ENCODE data around the gene SLC13A2. TPM values are rescaled to one million over a fixed set of nuclear protein-coding genes. Genes with fewer than 3 reads are reported as not detected.

The SLC13A2 gene
- total RNA-seq, 4 donors from 2014 or later: not detected

DNA sequence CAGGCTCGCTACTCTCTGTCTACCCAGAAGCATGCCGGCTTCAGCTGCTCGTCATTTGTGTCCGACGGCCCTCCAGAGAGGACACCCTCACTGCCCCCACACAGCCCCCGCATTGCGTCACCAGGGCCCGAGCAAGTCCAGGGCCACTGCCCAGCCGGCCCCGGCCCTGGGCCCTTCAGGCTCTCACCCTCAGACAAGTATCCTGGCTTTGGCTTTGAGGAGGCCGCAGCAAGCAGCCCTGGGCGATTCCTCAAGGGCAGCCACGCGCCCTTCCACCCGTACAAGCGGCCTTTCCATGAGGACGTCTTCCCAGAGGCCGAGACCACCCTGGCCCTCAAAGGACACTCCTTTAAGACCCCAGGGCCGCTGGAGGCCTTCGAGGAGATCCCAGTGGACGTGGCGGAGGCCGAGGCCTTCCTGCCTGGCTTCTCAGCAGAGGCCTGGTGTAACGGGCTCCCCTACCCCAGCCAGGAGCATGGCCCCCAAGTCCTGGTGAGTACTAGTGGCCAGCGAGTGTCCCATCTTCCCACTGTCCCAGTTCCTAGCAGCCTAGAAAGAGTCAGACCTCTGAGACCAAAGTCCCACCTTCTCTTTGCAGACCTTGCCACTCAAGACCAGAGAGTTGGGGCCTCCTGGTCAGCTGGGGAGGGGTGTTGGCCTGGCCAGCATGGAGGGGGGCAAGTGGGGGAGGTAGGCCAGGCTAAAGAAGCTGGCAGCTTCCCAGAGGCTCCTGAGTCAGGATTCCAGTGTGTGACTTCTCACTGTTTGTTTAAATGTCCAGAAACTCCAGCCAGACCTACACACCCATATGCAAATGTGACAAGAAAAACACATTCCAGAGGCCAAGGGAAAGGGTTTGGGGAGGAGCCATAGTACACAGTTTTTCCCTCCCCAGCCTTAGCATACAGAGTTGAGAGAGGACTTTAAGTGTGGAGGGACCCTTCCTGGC is 51.3 kb downstream of the SLC13A2 start:
- H3K4me1 ChIP-seq: no peaks in the 10 kb centered on the region

DNA sequence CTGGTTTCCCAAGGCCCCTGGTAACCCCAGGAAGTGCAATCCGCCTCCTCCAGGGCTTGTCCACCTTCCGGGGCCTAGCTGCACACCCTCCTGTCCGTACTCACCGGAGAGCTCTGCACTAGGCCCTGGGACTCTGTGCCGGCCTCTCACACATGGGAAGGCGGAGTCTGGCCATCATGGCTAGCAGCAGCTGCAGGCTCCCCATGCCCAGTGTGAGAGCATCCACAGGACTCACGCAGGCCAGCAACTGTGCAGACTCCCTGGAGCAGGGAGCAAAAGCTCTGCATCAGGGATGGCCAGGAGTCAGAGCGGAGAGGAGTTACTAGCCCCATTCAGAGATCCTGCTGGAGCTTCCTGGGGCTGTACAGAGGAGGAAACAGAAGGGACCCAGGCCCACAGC is 52.9 kb downstream of the SLC13A2 start:
- Histone ChIP-seq H3K27me3 (no peaks in the 10 kb centered on the region), H3K36me3 (no peaks in the 10 kb centered on the region), H3K9me3 (no peaks in the 10 kb centered on the region), H3K27ac (no peak overlapping the region), H3K4me3 (no peak overlapping the region), H3K4me1 (no peaks in the 10 kb centered on the region)
- DNase-seq: no peak
- intact Hi-C loops (cut with DNase I; ENCODE audit: low total_unique reads): no loop called here
- TF ChIP-seq POLR2A (IDR thresholded peaks at IDR 0.05): no peak
- TF ChIP-seq, protein P1, sequence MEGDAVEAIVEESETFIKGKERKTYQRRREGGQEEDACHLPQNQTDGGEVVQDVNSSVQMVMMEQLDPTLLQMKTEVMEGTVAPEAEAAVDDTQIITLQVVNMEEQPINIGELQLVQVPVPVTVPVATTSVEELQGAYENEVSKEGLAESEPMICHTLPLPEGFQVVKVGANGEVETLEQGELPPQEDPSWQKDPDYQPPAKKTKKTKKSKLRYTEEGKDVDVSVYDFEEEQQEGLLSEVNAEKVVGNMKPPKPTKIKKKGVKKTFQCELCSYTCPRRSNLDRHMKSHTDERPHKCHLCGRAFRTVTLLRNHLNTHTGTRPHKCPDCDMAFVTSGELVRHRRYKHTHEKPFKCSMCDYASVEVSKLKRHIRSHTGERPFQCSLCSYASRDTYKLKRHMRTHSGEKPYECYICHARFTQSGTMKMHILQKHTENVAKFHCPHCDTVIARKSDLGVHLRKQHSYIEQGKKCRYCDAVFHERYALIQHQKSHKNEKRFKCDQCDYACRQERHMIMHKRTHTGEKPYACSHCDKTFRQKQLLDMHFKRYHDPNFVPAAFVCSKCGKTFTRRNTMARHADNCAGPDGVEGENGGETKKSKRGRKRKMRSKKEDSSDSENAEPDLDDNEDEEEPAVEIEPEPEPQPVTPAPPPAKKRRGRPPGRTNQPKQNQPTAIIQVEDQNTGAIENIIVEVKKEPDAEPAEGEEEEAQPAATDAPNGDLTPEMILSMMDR (IDR thresholded peaks at IDR 0.05): no peak

More for the DNA sequence above, 51.3 kb downstream of the SLC13A2 start:
- no peak overlapping the region for H3K27ac ChIP-seq
- H3K9me3 ChIP-seq: no peaks in the 10 kb centered on the region
- intact Hi-C loops (cut with DNase I; ENCODE audit: low total_unique reads): no loop called here
- H3K4me3 ChIP-seq: no peak overlapping the region
- DNase-seq: no peak
- TF ChIP-seq POLR2A (IDR thresholded peaks at IDR 0.05): no peak
- TF ChIP-seq, protein P1 (IDR thresholded peaks at IDR 0.05): no peak
- H3K27me3 ChIP-seq: no peaks in the 10 kb centered on the region
- H3K36me3 ChIP-seq: no peaks in the 10 kb centered on the region

DNA sequence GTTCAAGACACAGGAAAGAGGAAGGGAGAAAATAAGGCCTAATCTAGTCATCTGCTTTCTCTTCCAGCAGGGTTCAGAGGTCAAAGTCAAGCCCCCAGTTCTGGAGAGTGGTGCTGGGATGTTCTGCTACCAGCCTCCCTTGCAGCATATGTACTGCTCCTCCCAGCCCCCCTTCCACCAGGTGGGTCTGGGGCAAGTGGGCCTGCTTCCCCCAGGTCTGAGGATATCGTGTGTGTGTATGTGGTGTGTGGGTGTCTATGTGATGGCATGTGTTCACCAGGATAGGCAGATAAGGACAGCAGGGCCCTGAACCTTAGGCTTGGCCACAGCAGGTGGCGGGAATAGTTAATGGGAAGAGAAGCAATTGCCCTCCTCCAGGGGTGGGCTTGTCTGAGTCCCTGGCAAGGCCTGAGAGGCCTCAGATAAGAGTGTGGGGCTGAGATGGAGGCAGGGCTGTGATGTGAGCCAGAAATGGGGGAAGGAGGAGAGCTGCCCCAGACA is 53.8 kb downstream of the SLC13A2 start:
- H3K9me3 ChIP-seq: no peaks in the 10 kb centered on the region
- no peaks in the 10 kb centered on the region for H3K4me1 ChIP-seq
- H3K27ac ChIP-seq: no peak overlapping the region
- H3K36me3 ChIP-seq: no peaks in the 10 kb centered on the region
- TF ChIP-seq, protein P1 (IDR thresholded peaks at IDR 0.05): no peak
- no peak for TF ChIP-seq POLR2A (IDR thresholded peaks at IDR 0.05)
- no peaks in the 10 kb centered on the region for H3K27me3 ChIP-seq
- DNase-seq: no peak
- intact Hi-C loops (cut with DNase I; ENCODE audit: low total_unique reads): no loop called here
- no peak overlapping the region for H3K4me3 ChIP-seq

DNA sequence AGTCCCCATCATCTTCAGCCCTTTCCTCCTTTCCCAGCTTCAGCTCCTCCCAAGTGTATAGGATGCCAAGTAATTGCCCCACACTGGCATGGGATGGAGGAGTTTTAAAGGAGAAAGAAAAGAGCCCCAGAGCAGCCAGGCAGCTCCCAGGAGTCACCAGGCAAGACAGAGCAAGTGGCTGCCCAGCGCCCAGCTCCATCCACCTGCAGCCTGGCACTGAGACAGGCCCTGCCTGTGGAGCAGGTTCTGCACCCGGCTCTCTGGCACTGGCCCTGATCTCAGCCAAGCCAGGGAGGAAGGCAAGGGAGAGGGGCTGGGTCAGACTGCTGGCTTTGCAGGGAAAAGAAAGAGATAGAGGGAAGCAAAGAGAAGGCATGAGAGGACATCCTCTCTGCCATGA is 54.4 kb downstream of the SLC13A2 start:
- intact Hi-C loops (cut with DNase I; ENCODE audit: low total_unique reads): no loop called here
- DNase-seq: no peak
- no peak overlapping the region for H3K27ac ChIP-seq

More for the DNA sequence above, 54.4 kb downstream of the SLC13A2 start:
- no peak for TF ChIP-seq POLR2A (IDR thresholded peaks at IDR 0.05)
- TF ChIP-seq, protein P1 (IDR thresholded peaks at IDR 0.05): no peak
- H3K4me3 ChIP-seq: no peak overlapping the region
- no peaks in the 10 kb centered on the region for H3K9me3 ChIP-seq
- no peaks in the 10 kb centered on the region for H3K27me3 ChIP-seq
- H3K36me3 ChIP-seq: no peaks in the 10 kb centered on the region
- no peaks in the 10 kb centered on the region for H3K4me1 ChIP-seq

Measured in uterus (tissue), 4 donors.